ENCODE data around the gene NINL.

The NINL gene

GRCh38 chr20:25408890-25409289 lies 176.4 kb downstream of the NINL start:
- DNase-seq (ENCODE audit: low read depth) = no peak
- TF ChIP-seq CTCF (IDR thresholded peaks at IDR 0.05; ENCODE audit: low read depth, low read length, missing control alignments) = no peak
- in situ Hi-C loops (cut with HindIII; ENCODE audit: low sequenced_read_pairs) = no loop called here
- H3K4me3 ChIP-seq (ENCODE audit: low read depth, low read length) = no peak overlapping the region

GRCh38 chr20:25408170-25408547 lies 177.2 kb downstream of the NINL start:
- DNase-seq (ENCODE audit: low read depth) = no peak

GRCh38 chr20:25407311-25408169 lies 177.8 kb downstream of the NINL start, which contains the start of gene GINS1:
TSS of gene GINS1 (plus strand) at chr20:25407673. CDS start at chr20:25407821, 148 bp downstream.
- no peak for TF ChIP-seq CTCF (IDR thresholded peaks at IDR 0.05; ENCODE audit: low read depth, low read length, missing control alignments)
- DNase-seq (ENCODE audit: low read depth) = peak; percentile 61
- H3K4me3 ChIP-seq (ENCODE audit: low read depth, low read length) = peak within 1 kb of the TSS; percentile 84
- in situ Hi-C loops (cut with HindIII; ENCODE audit: low sequenced_read_pairs) = no loop called here

More at GRCh38 chr20:25408170-25408547, 177.2 kb downstream of the NINL start:
- TF ChIP-seq CTCF (IDR thresholded peaks at IDR 0.05; ENCODE audit: low read depth, low read length, missing control alignments) = no peak
- in situ Hi-C loops (cut with HindIII; ENCODE audit: low sequenced_read_pairs) = no loop called here
- H3K4me3 ChIP-seq (ENCODE audit: low read depth, low read length) = peak overlapping the region; percentile 84
